Stomach smooth muscle (tissue), 2 donors: ENCODE measurements around the gene TDRD10.
A peak's percentile ranks its signal among the peaks of the same experiment; 100 is the strongest.

Experiments used
- H3K27ac ChIP-seq: one replicate; pipeline ENCODE4 v1.7.0; 2013; ENCODE audit warnings: mild to moderate bottlenecking, low read length, inconsistent platforms
- H3K27me3 ChIP-seq, 2 donors: one replicate each; pipeline ENCODE4 v1.7.0; 2013; ENCODE audit warnings: low read length in 2 of 2; ENCODE audit not compliant: insufficient read depth in 2 of 2, control insufficient read depth in 1 of 2
- H3K36me3 ChIP-seq, 2 donors: one replicate each; pipeline ENCODE4 v1.7.0; 2013; ENCODE audit warnings: low read length in 2 of 2; ENCODE audit not compliant: control insufficient read depth in 2 of 2, insufficient read depth in 2 of 2
- H3K4me1 ChIP-seq: one replicate; pipeline ENCODE4 v1.7.0; 2013; ENCODE audit warnings: low read length; ENCODE audit not compliant: control insufficient read depth, insufficient read depth
- H3K4me3 ChIP-seq, 2 donors: one replicate each; pipeline ENCODE4 v1.7.0; 2013; ENCODE audit warnings: low read length in 2 of 2
- H3K9ac ChIP-seq, 2 donors: one replicate each; pipeline ENCODE4 v1.7.0; 2013; ENCODE audit warnings: low read length in 2 of 2, mild to moderate bottlenecking in 1 of 2
- H3K9me3 ChIP-seq, 2 donors: one replicate each; pipeline ENCODE4 v1.7.0; 2013; ENCODE audit warnings: low read length in 2 of 2; ENCODE audit not compliant: control insufficient read depth in 2 of 2
- donor health status: healthy.
- donor health status: Pancreatic carcinoma.

Gene TDRD10

DNA sequence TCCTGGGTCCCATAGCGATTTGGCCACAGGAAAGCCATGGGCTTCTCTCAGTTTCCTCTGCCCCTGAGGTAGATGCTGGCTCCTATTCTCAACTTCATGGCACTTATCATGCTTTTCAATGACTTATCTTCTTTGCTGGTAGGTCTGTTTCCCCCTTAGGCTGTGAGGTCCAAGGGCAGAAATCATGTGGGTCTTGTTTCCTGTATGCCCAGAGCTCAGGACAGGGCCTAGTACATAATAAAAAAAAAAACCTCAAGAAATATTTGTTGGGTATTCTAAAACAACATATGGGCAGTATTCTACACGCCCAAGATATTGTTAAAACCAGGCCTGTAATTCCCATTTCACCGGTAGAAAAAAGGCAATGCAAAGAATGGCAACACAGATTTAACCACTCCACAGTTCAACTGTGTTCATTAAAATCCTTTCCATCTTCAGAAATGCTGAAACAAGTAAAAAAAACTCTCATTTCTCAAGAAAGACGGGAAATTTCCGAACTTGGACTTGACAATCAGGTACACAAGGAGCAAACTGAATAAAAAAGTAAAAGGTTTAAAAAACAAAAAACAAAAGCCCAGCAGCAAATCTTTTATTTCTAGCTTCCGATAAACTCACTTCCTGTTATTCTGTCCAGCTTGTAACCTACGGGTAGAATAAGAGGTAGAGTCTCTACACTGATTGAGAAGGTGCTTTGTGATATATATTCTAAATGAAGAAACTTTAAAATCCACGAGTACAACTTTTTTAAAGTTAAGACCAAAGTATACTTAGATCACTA lies 6.3 kb upstream of the TDRD10 start:
- H3K27ac ChIP-seq = no peak overlapping the region
- peaks cover 19 to 30% of the 10 kb centered on the region in 2 donors for H3K27me3 ChIP-seq
- no peaks in the 10 kb centered on the region for H3K9me3 ChIP-seq
- H3K36me3 ChIP-seq = no peaks in the 10 kb centered on the region
- no peak overlapping the region for H3K9ac ChIP-seq
- peaks cover 3% of the 10 kb centered on the region for H3K4me1 ChIP-seq
- no peak overlapping the region for H3K4me3 ChIP-seq

- Histone ChIP-seq H3K27ac (no peak overlapping the region), H3K27me3 (peaks cover 26 to 36% of the 10 kb centered on the region in 2 donors), H3K4me3 (no peak overlapping the region), H3K36me3 (no peaks in the 10 kb centered on the region), H3K9ac (no peak overlapping the region), H3K9me3 (no peaks in the 10 kb centered on the region), H3K4me1 (peaks cover 5% of the 10 kb centered on the region)
Measured at GRCh38 chr1:154496383-154496782, 5.6 kb upstream of the TDRD10 start.

DNA sequence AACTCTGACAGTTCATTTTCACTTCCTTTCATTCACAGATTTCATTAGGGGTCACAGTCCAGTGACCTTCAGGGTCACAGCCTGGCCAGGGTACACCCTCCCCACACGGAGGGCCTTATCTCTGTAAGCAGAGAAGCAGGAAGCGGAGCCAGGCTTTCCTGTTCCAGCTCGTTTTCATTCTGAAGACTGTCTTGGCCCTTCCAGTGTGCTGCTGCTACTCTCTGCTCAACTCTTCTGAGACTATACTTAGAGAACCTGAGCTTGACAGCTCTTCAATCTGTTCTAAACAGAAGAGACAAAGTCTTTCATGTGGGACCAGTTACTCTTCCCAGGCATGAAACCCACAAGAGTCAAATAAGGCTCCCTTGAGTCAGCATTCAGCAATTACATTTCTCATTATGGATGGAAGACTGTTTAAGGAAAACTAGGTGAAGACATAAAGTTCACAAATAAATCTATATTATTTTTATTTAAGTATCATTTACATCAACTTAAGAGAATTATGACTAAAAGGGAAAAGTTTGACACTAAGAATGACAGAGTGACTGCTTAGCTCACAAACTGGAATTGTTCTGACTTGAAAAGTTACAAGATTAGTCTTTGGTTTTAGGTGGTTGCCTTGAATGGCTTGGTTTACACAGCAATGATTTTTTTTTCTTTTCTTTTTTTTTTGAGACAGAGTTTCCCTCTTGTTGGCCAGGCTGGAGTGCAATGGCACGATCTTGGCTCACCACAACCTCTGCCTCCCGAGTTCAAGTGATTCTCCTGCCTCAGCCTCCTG lies 4.8 kb upstream of the TDRD10 start:
- Histone ChIP-seq H3K4me3 (no peak overlapping the region), H3K36me3 (no peaks in the 10 kb centered on the region), H3K4me1 (peaks cover 10% of the 10 kb centered on the region), H3K9me3 (no peaks in the 10 kb centered on the region), H3K9ac (no peak overlapping the region), H3K27ac (no peak overlapping the region), H3K27me3 (peaks cover 31 to 34% of the 10 kb centered on the region in 2 donors)

- Histone ChIP-seq H3K9ac (no peak overlapping the region), H3K9me3 (no peaks in the 10 kb centered on the region), H3K4me1 (peaks cover 10% of the 10 kb centered on the region), H3K4me3 (no peak overlapping the region), H3K27me3 (peaks cover 31 to 43% of the 10 kb centered on the region in 2 donors), H3K36me3 (no peaks in the 10 kb centered on the region), H3K27ac (no peak overlapping the region)
Measured at GRCh38 chr1:154499446-154499845, 2.6 kb upstream of the TDRD10 start.

DNA sequence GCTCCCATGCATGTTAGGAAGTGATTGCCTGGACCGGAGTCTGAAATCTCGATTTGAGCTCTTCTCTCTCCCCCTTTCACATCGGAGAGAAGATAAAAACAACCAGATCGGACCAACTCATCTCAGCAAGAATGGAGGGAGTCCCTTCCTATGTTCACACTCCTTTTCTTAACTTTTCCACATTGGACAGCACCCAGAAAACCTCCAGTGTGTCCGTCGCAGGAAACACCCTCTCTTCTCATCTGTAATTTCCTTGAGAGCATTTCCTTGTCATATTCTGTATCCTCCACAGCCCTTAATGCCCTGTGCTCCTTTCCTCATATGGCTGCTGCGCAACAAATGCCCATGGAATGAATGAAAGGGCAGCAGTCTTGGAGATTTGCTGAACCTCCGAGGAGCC lies 1.5 kb upstream of the TDRD10 start:
- H3K27me3 ChIP-seq = peaks cover 29 to 39% of the 10 kb centered on the region in 2 donors
- H3K9ac ChIP-seq = no peak overlapping the region
- H3K4me3 ChIP-seq = peak overlapping the region in 1 of 2 donors; percentile 70
- H3K36me3 ChIP-seq = no peaks in the 10 kb centered on the region
- H3K9me3 ChIP-seq = no peaks in the 10 kb centered on the region
- H3K27ac ChIP-seq = no peak overlapping the region
- peaks cover 10% of the 10 kb centered on the region for H3K4me1 ChIP-seq

- Histone ChIP-seq H3K4me1 (peaks cover 10% of the 10 kb centered on the region), H3K27ac (no peak overlapping the region), H3K9me3 (peaks cover 0 to 6% of the 10 kb centered on the region in 2 donors), H3K36me3 (no peaks in the 10 kb centered on the region), H3K9ac (peak overlapping the region in 1 of 2 donors; percentile 36), H3K4me3 (peak overlapping the region; percentile 26 to 70), H3K27me3 (peaks cover 28 to 39% of the 10 kb centered on the region in 2 donors)
Measured at GRCh38 chr1:154501423-154502065, 475 bp upstream of the TDRD10 start.

- Histone ChIP-seq H3K27ac (no peak overlapping the region), H3K27me3 (peaks cover 32 to 41% of the 10 kb centered on the region in 2 donors)
Measured at GRCh38 chr1:154502744-154503115, 711 bp downstream of the TDRD10 start.

GRCh38 chr1:154503898-154504297 lies 1.9 kb downstream of the TDRD10 start:
- peaks cover 10% of the 10 kb centered on the region for H3K4me1 ChIP-seq
- no peak overlapping the region for H3K27ac ChIP-seq
- peaks cover 35 to 46% of the 10 kb centered on the region in 2 donors for H3K27me3 ChIP-seq
- H3K4me3 ChIP-seq = no peak overlapping the region
- no peaks in the 10 kb centered on the region for H3K36me3 ChIP-seq
- H3K9me3 ChIP-seq = peaks cover 0 to 6% of the 10 kb centered on the region in 2 donors
- H3K9ac ChIP-seq = no peak overlapping the region

More at GRCh38 chr1:154502744-154503115, 711 bp downstream of the TDRD10 start:
- Histone ChIP-seq H3K36me3 (no peaks in the 10 kb centered on the region), H3K4me1 (peaks cover 10% of the 10 kb centered on the region), H3K4me3 (no peak overlapping the region), H3K9me3 (peaks cover 0 to 6% of the 10 kb centered on the region in 2 donors), H3K9ac (no peak overlapping the region)

DNA sequence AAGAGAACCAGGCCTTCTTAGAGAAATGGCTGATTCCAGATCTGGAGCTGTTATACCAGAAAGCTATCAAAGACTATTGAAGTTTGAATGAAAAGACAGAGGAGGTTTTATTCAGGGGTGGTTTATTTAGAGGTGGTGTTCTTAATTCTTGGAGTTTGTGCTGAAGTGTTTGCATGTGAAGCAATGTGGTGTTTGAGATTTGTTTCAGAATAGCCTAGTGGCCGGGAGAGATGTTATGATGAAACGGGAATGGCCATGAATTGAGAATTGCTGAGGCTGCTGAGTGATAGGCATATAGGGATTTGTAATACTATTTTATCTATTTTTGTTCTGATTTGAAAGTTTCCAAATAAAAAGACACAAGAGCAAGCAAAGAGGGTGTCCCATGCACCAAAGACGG lies 10.7 kb downstream of the TDRD10 start:
- Histone ChIP-seq H3K9ac (no peak overlapping the region), H3K27me3 (peaks cover 8 to 11% of the 10 kb centered on the region in 2 donors), H3K4me1 (no peaks in the 10 kb centered on the region), H3K36me3 (no peaks in the 10 kb centered on the region), H3K27ac (no peak overlapping the region), H3K9me3 (no peaks in the 10 kb centered on the region), H3K4me3 (no peak overlapping the region)

DNA sequence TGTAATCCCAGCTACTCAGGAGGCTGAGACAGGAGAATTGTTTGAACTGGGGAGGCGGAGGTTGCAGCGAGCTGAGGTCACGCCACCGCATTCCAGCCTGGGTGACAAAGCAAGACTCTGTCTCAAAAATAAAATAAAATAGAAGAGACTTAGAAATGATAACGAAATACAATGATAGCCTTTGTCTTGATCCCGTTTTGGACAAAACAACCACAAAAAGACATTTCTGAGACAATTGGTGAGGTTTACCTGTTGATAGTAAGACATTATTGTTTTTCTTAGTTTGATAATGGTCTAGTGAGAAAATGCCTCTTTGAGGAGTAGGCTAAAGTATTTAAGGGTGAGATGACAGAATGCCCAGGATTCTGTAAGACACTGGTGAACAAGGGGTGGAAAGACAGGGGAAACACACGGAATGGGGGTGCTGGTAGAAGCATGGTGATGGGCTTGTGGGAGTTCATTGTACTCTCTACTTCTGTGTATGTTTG lies 12.1 kb downstream of the TDRD10 start:
- peaks cover 5 to 6% of the 10 kb centered on the region in 2 donors for H3K27me3 ChIP-seq
- H3K4me1 ChIP-seq = no peaks in the 10 kb centered on the region
- H3K9ac ChIP-seq = no peak overlapping the region
- no peaks in the 10 kb centered on the region for H3K9me3 ChIP-seq
- no peak overlapping the region for H3K4me3 ChIP-seq
- H3K27ac ChIP-seq = no peak overlapping the region
- no peaks in the 10 kb centered on the region for H3K36me3 ChIP-seq
